A549 (cell line): ENCODE measurements around the gene ANKS1B. TPM values are rescaled to one million over a fixed set of nuclear protein-coding genes. Genes with fewer than 3 reads are reported as not detected.

ENCODE experiments used
- ATAC-seq, 2 experiments: fragments of 200-7000 bp in 1 of 2; fragments of >200 bp in 1 of 2; cut with Nextera tagmentation in 1 of 2; cut with Tn5 transposase in 1 of 2; 3 replicates each; pipeline versions ENCODE4 v1.8.0 to v1.9.1; 2018 to 2020; ENCODE audit warnings: mild to moderate bottlenecking in 1 of 2, moderate library complexity in 1 of 2
- CTCF ChIA-PET: fragments of 300-600 bp; sonication (Branson Sonifier 250); formaldehyde crosslinking; extraction: SDS; loops from one replicate; lab custom pipeline; 2021; ENCODE audit warnings: antibody characterized with exemption, inconsistent platforms; lab: Yijun Ruan, JAX
- POLR2A ChIA-PET: fragments of 350-600 bp; formaldehyde crosslinking; extraction: SDS; loops from one replicate; lab custom pipeline; 2021; ENCODE audit warnings: antibody characterized with exemption, inconsistent platforms; lab: Yijun Ruan, JAX
- DNase-seq, 2 experiments: peaks; one replicate each; pipeline versions ENCODE4 v3.0.0 to v3.0.0-alpha.2; 2011 to 2016; ENCODE audit warnings: low read depth in 1 of 2, low spot score in 1 of 2
- FAIRE-seq: peaks from 2 replicates; lab custom pipeline; 2011; peaks lifted over from hg19 to GRCh38; lab: Jason Lieb, UNC
- H3K27ac ChIP-seq, 2 experiments: fragments of >200 bp; sonication (Bioruptor Twin); formaldehyde crosslinking; 3 replicates each; pipeline ENCODE4 v1.5.1; 2016 to 2017
- H3K4me1 ChIP-seq: fragments of >200 bp; sonication (Bioruptor Twin); formaldehyde crosslinking; 3 replicates; pipeline ENCODE4 v1.6.1; 2016
- H3K4me2 ChIP-seq: fragments of >200 bp; sonication (Bioruptor Twin); formaldehyde crosslinking; 3 replicates; pipeline ENCODE4 v1.6.1; 2016
- H3K4me3 ChIP-seq: fragments of >200 bp; sonication (Bioruptor Twin); formaldehyde crosslinking; 3 replicates; pipeline ENCODE4 v1.5.1; 2016
- H3K9me3 ChIP-seq: fragments of >200 bp; sonication (Bioruptor Twin); formaldehyde crosslinking; 3 replicates; pipeline ENCODE4 v1.6.1; 2016
- ATOH8 ChIP-seq: fragments of 250-450 bp; sonication (Bioruptor Pico); IDR thresholded peaks from 2 replicates; pipeline ENCODE4 v1.5.0; 2020; ENCODE audit warnings: low read depth, mild to moderate bottlenecking, moderate library complexity
- BHLHE40 ChIP-seq: IDR thresholded peaks from 2 replicates; pipeline ENCODE4 v1.6.1; 2012; ENCODE audit warnings: low read depth, low read length, inconsistent platforms
- CBX2 ChIP-seq: fragments of 200-600 bp; sonication (generic); IDR thresholded peaks from 2 replicates; pipeline ENCODE4 v1.6.1; 2016; ENCODE audit warnings: low read depth, mild to moderate bottlenecking, borderline replicate concordance
- CBX8 ChIP-seq: fragments of 200-600 bp; sonication (generic); IDR thresholded peaks from 2 replicates; pipeline ENCODE4 v1.6.1; 2016
- E2F6 ChIP-seq: IDR thresholded peaks from 2 replicates; pipeline ENCODE4 v1.6.1; 2012; ENCODE audit warnings: low read depth, borderline replicate concordance
- ESRRA ChIP-seq: fragments of 150-350 bp; IDR thresholded peaks from 2 replicates; pipeline ENCODE4 v1.6.1; 2014; ENCODE audit warnings: mild to moderate bottlenecking, low read length, borderline replicate concordance
- FOSL2 ChIP-seq, 2 experiments: fragments of 450-650 bp in 1 of 2; fragments of >200 bp in 1 of 2; sonication (Bioruptor Twin) in 1 of 2; formaldehyde crosslinking; IDR thresholded peaks; 2 replicates each; pipeline versions ENCODE4 v1.5.0 to v1.6.1; 2016 to 2020; ENCODE audit warnings: mild to moderate bottlenecking in 1 of 2, moderate library complexity in 1 of 2
- GATA3 ChIP-seq: IDR thresholded peaks from 2 replicates; pipeline ENCODE4 v1.6.1; 2012; ENCODE audit warnings: borderline replicate concordance
- HDAC2 ChIP-seq: fragments of 200-600 bp; sonication (generic); IDR thresholded peaks from 2 replicates; pipeline ENCODE4 v1.6.1; 2016
- HEYL ChIP-seq: fragments of 250-450 bp; sonication (Bioruptor Pico); IDR thresholded peaks from 2 replicates; pipeline ENCODE4 v1.8.0; 2021; ENCODE audit warnings: mild to moderate bottlenecking, moderate library complexity
- HMGXB4 ChIP-seq: fragments of 250-450 bp; sonication (Bioruptor Pico); IDR thresholded peaks from 2 replicates; pipeline ENCODE4 v1.5.0; 2021; ENCODE audit warnings: mild to moderate bottlenecking, moderate library complexity, borderline replicate concordance
- HOXB13 ChIP-seq: fragments of 250-450 bp; sonication (Bioruptor Pico); IDR thresholded peaks from 2 replicates; pipeline ENCODE4 v1.5.0; 2020; ENCODE audit warnings: low read depth, mild to moderate bottlenecking, moderate library complexity
- HOXB5 ChIP-seq: fragments of 250-450 bp; sonication (Bioruptor Pico); IDR thresholded peaks from 2 replicates; pipeline ENCODE4 v1.5.0; 2020; ENCODE audit warnings: mild to moderate bottlenecking, moderate library complexity
- JUN ChIP-seq, 2 experiments: fragments of >200 bp; sonication (Bioruptor Twin); formaldehyde crosslinking; IDR thresholded peaks; 2 replicates in 1 of 2; 3 replicates in 1 of 2; pipeline ENCODE4 v1.6.1; 2016 to 2017
- JUNB ChIP-seq: fragments of >200 bp; sonication (Bioruptor Twin); formaldehyde crosslinking; IDR thresholded peaks from 2 replicates; pipeline ENCODE4 v1.6.1; 2016
- KDM5A ChIP-seq: fragments of 200-600 bp; sonication (generic); IDR thresholded peaks from 2 replicates; pipeline ENCODE4 v1.6.1; 2016; ENCODE audit warnings: antibody characterized with exemption, mild to moderate bottlenecking
- MAZ ChIP-seq: fragments of 150-350 bp; IDR thresholded peaks from 2 replicates; pipeline ENCODE4 v1.6.1; 2014; ENCODE audit warnings: antibody characterized with exemption, low read depth, low read length, borderline replicate concordance
- NFE2L2 ChIP-seq: fragments of 150-350 bp; conservative IDR thresholded peaks from 2 replicates; pipeline ENCODE4 v1.6.1; 2014; ENCODE audit warnings: low read length
- PHF8 ChIP-seq: fragments of 200-600 bp; sonication (generic); IDR thresholded peaks from 2 replicates; pipeline ENCODE4 v1.6.1; 2016; ENCODE audit warnings: low read depth, mild to moderate bottlenecking, antibody characterized with exemption, moderate library complexity, borderline replicate concordance
- POLR2AphosphoS2 ChIP-seq: conservative IDR thresholded peaks from 2 replicates; pipeline ENCODE4 v1.6.1; 2012; ENCODE audit warnings: low read length, improper control_type of control experiment, inconsistent platforms
- RARB ChIP-seq: fragments of 250-450 bp; sonication (Bioruptor Pico); IDR thresholded peaks from 2 replicates; pipeline ENCODE4 v1.8.0; 2021; ENCODE audit warnings: mild to moderate bottlenecking, moderate library complexity
- RCOR1 ChIP-seq: fragments of 150-350 bp; IDR thresholded peaks from 2 replicates; pipeline ENCODE4 v1.6.1; 2014; ENCODE audit warnings: antibody characterized with exemption, low read length, low read depth
- REST ChIP-seq: fragments of 200-600 bp; sonication (generic); IDR thresholded peaks from 2 replicates; pipeline ENCODE4 v1.6.1; 2016; ENCODE audit warnings: antibody characterized with exemption, mild to moderate bottlenecking, moderate library complexity
- RFX5 ChIP-seq: fragments of 450-650 bp; IDR thresholded peaks from 2 replicates; pipeline ENCODE4 v1.7.1; 2014; ENCODE audit warnings: antibody characterized with exemption, mild to moderate bottlenecking, moderate library complexity
- SMC3 ChIP-seq: fragments of >200 bp; sonication (Bioruptor Twin); formaldehyde crosslinking; IDR thresholded peaks from 3 replicates; pipeline ENCODE4 v1.6.1; 2018; ENCODE audit warnings: inconsistent platforms
- TFCP2L1 ChIP-seq: fragments of 250-450 bp; sonication (Bioruptor Pico); IDR thresholded peaks from 2 replicates; pipeline ENCODE4 v1.5.0; 2021; ENCODE audit warnings: mild to moderate bottlenecking
- TP53 ChIP-seq: fragments of 250-450 bp; sonication (Bioruptor Pico); IDR thresholded peaks from 2 replicates; pipeline ENCODE4 v1.5.0; 2021; ENCODE audit warnings: mild to moderate bottlenecking, moderate library complexity
- ZC3H11A ChIP-seq: fragments of 450-650 bp; IDR thresholded peaks from 2 replicates; pipeline ENCODE4 v1.6.1; 2014; ENCODE audit warnings: antibody characterized with exemption, mild to moderate bottlenecking
- ZFP36 ChIP-seq: fragments of 450-650 bp; IDR thresholded peaks from 2 replicates; pipeline ENCODE4 v1.6.1; 2014; ENCODE audit warnings: borderline replicate concordance; ENCODE audit not compliant: partially characterized antibody
- ZNF302 ChIP-seq: fragments of 250-450 bp; sonication (Bioruptor Pico); IDR thresholded peaks from 2 replicates; pipeline ENCODE4 v1.9.0; 2021; ENCODE audit warnings: inconsistent platforms, mild to moderate bottlenecking, moderate library complexity
- WGBS: methylation state at CpG from one replicate; pipeline ENCODE4 v1.1.6; 2017; ENCODE audit errors: missing lambda C conversion rate; 5-methylcytosine and 5-hydroxymethylcytosine counted together
- polyA plus RNA-seq, 4 experiments: library from polyadenylated mRNA; depleted of rRNA in 3 of 4; stranded (reverse); fragments of >200 nt; fragmentation: RNase III in 1 of 4; extraction: RNeasy Plus Mini Kit Qiagen cat#74134 plus additional on column Dnase treatment in 1 of 4; gene quantifications; 2 replicates in 3 of 4; 3 replicates in 1 of 4; pipeline ENCODE4 v1.2.3, GENCODE V29; 2011 to 2017

ANKS1B gene
- polyA plus RNA-seq, 2 of the 4 experiments (the other 2 are of a cell fraction): 1.5 to 2.2 TPM

- FAIRE-seq: no peak
- CTCF ChIA-PET: no interaction called here
Measured at GRCh38 chr12:99979471-99979870, 5.3 kb downstream of the ANKS1B start.

GRCh38 chr12:99978152-99978551 lies 6.6 kb downstream of the ANKS1B start:
- no peak for FAIRE-seq
- 8% methylated on average over 1 of the region's 1 CpG for WGBS
- Histone ChIP-seq H3K27ac (no peak overlapping the region), H3K4me2 (no peak overlapping the region), H3K9me3 (no peaks in the 10 kb centered on the region), H3K4me3 (no peak overlapping the region), H3K4me1 (no peaks in the 10 kb centered on the region)
- CTCF ChIA-PET: no interaction called here
- POLR2A ChIA-PET: no interaction called here
- ATAC-seq: no peak
- TF ChIP-seq HEYL (CRISPR knock-in tag) (no peak), KDM5A (no peak), CBX2 (no peak), HDAC2 (no peak), JUN (IDR thresholded peaks at IDR 0.05) (no peak)
- TF ChIP-seq, all 56 proteins: peak for 0
- no peak for DNase-seq

More at GRCh38 chr12:99979471-99979870, 5.3 kb downstream of the ANKS1B start:
- POLR2A ChIA-PET: no interaction called here
- Histone ChIP-seq H3K9me3 (no peaks in the 10 kb centered on the region), H3K27ac (no peak overlapping the region), H3K4me3 (no peak overlapping the region), H3K4me2 (no peak overlapping the region), H3K4me1 (no peaks in the 10 kb centered on the region)
- DNase-seq (no peak), ATAC-seq (no peak)
- TF ChIP-seq HOXB5 (CRISPR knock-in tag) (no peak), JUNB (no peak), ZNF302 (no peak), GATA3 (no peak), ZFP36 (no peak), FOSL2 (IDR thresholded peaks at IDR 0.05) (no peak), FOSL2 (CRISPR knock-in tag; IDR thresholded peaks at IDR 0.05) (no peak), CBX8 (no peak), SMC3 (no peak), PHF8 (no peak), E2F6 (no peak), TP53 (CRISPR knock-in tag) (no peak), RCOR1 (no peak), CBX2 (no peak), BHLHE40 (no peak), TFCP2L1 (CRISPR knock-in tag) (no peak), ATOH8 (CRISPR knock-in tag) (no peak), POLR2AphosphoS2 (no peak), HOXB13 (CRISPR knock-in tag) (no peak), HMGXB4 (CRISPR knock-in tag) (no peak)
- 44% methylated on average over 2 of the region's 2 CpGs for WGBS

GRCh38 chr12:99977550-99977949 lies 7.2 kb downstream of the ANKS1B start:
- no peaks in the 10 kb centered on the region for H3K4me1 ChIP-seq
- H3K27ac ChIP-seq: no peak overlapping the region
- H3K4me3 ChIP-seq: no peak overlapping the region
- no peak for FAIRE-seq
- ChIA-PET POLR2A (no interaction called here), CTCF (no interaction called here)
- H3K4me2 ChIP-seq: no peak overlapping the region
- no peak for DNase-seq
- WGBS: 70% methylated on average over 4 of the region's 4 CpGs
- H3K9me3 ChIP-seq: no peaks in the 10 kb centered on the region
- ATAC-seq: no peak
- TF ChIP-seq ZFP36 (no peak), SMC3 (no peak), ZC3H11A (no peak), RFX5 (no peak), FOSL2 (IDR thresholded peaks at IDR 0.05) (no peak), FOSL2 (CRISPR knock-in tag; IDR thresholded peaks at IDR 0.05) (no peak), REST (no peak), NFE2L2 (no peak), MAZ (no peak), RARB (CRISPR knock-in tag) (no peak), ESRRA (no peak)
